Measurements from ENCODE around the gene SLC12A5. TPM values are rescaled to one million over a fixed set of nuclear protein-coding genes. Genes with fewer than 3 reads are reported as not detected.
A peak's percentile ranks its signal among the peaks of the same experiment; 100 is the strongest.

The SLC12A5 gene
- polyA plus RNA-seq, 2 of the 4 experiments (the other 2 are of a cell fraction), result 3.0 to 10.8 TPM

DNA sequence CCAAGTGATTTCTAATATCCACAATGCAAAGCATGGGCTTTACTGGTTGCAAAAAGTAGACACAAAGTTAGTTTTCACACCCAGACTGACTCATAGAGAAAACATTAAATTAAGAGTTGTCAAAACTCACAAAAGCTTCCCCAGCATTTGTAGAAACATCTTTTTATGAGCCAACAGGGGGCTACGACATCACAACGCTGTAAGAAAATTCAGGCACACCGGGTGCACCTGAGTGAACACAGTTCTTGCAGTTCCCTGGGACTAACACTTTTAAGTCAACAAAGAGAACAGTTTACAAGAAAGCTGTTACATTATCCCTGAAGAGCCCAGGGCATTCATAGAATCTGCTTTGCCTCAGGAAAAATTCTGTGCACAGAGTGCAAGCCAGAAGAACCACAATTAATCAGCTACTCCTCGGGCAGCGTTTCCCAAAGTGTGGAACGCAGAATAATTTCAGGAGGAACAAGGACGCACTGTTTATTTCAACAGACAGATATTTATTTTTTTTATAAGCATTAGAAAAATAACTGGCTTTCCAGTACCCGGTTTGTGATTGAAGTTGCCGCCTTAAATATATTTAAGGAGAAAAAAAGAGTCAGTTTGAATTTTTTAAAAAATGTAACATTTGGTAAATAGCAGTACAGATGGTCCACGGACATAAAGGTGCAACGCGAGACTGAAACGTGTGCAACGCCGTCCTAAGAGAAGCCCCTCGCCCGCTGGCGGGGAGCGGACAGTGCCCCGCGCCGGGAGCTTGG is 59.6 kb downstream of the SLC12A5 start (continued):
- TF ChIP-seq, protein P1, sequence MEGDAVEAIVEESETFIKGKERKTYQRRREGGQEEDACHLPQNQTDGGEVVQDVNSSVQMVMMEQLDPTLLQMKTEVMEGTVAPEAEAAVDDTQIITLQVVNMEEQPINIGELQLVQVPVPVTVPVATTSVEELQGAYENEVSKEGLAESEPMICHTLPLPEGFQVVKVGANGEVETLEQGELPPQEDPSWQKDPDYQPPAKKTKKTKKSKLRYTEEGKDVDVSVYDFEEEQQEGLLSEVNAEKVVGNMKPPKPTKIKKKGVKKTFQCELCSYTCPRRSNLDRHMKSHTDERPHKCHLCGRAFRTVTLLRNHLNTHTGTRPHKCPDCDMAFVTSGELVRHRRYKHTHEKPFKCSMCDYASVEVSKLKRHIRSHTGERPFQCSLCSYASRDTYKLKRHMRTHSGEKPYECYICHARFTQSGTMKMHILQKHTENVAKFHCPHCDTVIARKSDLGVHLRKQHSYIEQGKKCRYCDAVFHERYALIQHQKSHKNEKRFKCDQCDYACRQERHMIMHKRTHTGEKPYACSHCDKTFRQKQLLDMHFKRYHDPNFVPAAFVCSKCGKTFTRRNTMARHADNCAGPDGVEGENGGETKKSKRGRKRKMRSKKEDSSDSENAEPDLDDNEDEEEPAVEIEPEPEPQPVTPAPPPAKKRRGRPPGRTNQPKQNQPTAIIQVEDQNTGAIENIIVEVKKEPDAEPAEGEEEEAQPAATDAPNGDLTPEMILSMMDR (IDR thresholded peaks at IDR 0.05), result no peak
- TF ChIP-seq FOSB (CRISPR knock-in tag; IDR thresholded peaks at IDR 0.05), result no peak
- no peak for TF ChIP-seq SREBF2 (IDR thresholded peaks at IDR 0.05)

DNA sequence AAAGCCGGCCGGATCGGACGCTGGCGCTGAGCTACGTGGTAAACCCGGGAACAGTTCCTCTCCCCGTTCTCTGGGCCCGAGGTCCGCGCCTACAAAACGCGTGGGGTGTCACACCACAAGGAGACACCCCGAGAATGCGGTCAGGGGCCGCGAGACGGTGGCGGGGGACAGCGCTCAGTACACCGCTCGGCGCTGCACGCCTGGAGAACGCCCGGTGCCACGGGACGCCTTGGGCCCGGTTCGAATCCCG is 60.1 kb downstream of the SLC12A5 start:
- Histone ChIP-seq H3K4me1 (peaks cover 44% of the 10 kb centered on the region), H3K27ac (peak overlapping the region; percentile 97 to 98), H3K4me3 (peak overlapping the region; percentile 70), H3K9me3 (no peaks in the 10 kb centered on the region), H3K4me2 (peak overlapping the region; percentile 77)
- peak in 1 of 2 experiments; percentile 19 for DNase-seq (ENCODE audit: low read depth in 1 of 2, low spot score in 1 of 2)
- no peak for FAIRE-seq
- TF ChIP-seq CHD2 (IDR thresholded peaks at IDR 0.05; ENCODE audit: low read length, partially characterized antibody) (no peak), POLR2AphosphoS2 (conservative IDR thresholded peaks at IDR 0.05; ENCODE audit: low read length) (no peak), HOXB5 (CRISPR knock-in tag; IDR thresholded peaks at IDR 0.05) (no peak), RAD21 (conservative IDR thresholded peaks at IDR 0.05 in 1 of 2, IDR thresholded peaks at IDR 0.05 in 1 of 2) (no peak), EHF (CRISPR knock-in tag; IDR thresholded peaks at IDR 0.05) (no peak), JUNB (IDR thresholded peaks at IDR 0.05) (no peak), NPAS2 (CRISPR knock-in tag; IDR thresholded peaks at IDR 0.05; ENCODE audit: borderline replicate concordance) (no peak), FOSB (CRISPR knock-in tag; IDR thresholded peaks at IDR 0.05) (no peak), GATA3 (IDR thresholded peaks at IDR 0.05; ENCODE audit: borderline replicate concordance) (no peak), HDAC2 (IDR thresholded peaks at IDR 0.05) (no peak), NFE2L2 (conservative IDR thresholded peaks at IDR 0.05; ENCODE audit: low read length) (no peak), CBX2 (IDR thresholded peaks at IDR 0.05; ENCODE audit: borderline replicate concordance, low read depth) (no peak), KDM1A (IDR thresholded peaks at IDR 0.05; ENCODE audit: low read depth) (no peak)
- TF ChIP-seq, protein P2, sequence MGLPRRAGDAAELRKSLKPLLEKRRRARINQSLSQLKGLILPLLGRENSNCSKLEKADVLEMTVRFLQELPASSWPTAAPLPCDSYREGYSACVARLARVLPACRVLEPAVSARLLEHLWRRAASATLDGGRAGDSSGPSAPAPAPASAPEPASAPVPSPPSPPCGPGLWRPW (IDR thresholded peaks at IDR 0.05), result no peak
- TF ChIP-seq, protein P3, sequence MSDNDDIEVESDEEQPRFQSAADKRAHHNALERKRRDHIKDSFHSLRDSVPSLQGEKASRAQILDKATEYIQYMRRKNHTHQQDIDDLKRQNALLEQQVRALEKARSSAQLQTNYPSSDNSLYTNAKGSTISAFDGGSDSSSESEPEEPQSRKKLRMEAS (IDR thresholded peaks at IDR 0.05), result no peak
- TF ChIP-seq, protein P1 (IDR thresholded peaks at IDR 0.05), result no peak
- TF ChIP-seq, protein P4, sequence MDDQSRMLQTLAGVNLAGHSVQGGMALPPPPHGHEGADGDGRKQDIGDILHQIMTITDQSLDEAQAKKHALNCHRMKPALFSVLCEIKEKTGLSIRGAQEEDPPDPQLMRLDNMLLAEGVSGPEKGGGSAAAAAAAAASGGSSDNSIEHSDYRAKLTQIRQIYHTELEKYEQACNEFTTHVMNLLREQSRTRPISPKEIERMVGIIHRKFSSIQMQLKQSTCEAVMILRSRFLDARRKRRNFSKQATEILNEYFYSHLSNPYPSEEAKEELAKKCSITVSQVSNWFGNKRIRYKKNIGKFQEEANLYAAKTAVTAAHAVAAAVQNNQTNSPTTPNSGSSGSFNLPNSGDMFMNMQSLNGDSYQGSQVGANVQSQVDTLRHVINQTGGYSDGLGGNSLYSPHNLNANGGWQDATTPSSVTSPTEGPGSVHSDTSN (IDR thresholded peaks at IDR 0.05), result no peak
- peak; percentile 74 for ATAC-seq
- ChIA-PET POLR2A (interaction anchor here (0.8 to 1.0 kb wide), 3 partner anchors 14 to 121 kb away, joined by 3 read pairs; no protein-coding TSS in a partner anchor), CTCF (interaction anchor here (0.6 to 2.4 kb wide), 9 partner anchors 11 to 1301 kb away, joined by 3 to 29 read pairs (median 5); no protein-coding TSS in a partner anchor)
- 2% methylated on average over 25 of the region's 31 CpGs for WGBS (ENCODE audit: missing lambda C conversion rate)
